Esophagus squamous epithelium (tissue), 5 donors: Measurements from ENCODE around the gene IST1. TPM values are rescaled to one million over a fixed set of nuclear protein-coding genes. Genes with fewer than 3 reads are reported as not detected.

ENCODE experiments used
- DNase-seq: peaks from one replicate; lab custom pipeline; 2025; lab: John Stamatoyannopoulos, UW
- H3K27ac ChIP-seq, 4 donors: fragments of 200-600 bp; sonication (generic); one replicate each; pipeline ENCODE4 v1.5.1; 2016 to 2019; ENCODE audit warnings: mild to moderate bottlenecking in 1 of 4
- H3K27me3 ChIP-seq, 4 donors: fragments of 200-600 bp; sonication (generic); 1 replicate in 3 of 4; 2 replicates in 1 of 4; pipeline versions ENCODE4 v1.5.1 to v1.6.0; 2017 to 2021; ENCODE audit warnings: antibody characterized with exemption in 1 of 4
- H3K36me3 ChIP-seq, 3 donors: fragments of 200-600 bp; sonication (generic); one replicate each; pipeline ENCODE4 v1.5.1; 2016 to 2019
- H3K4me1 ChIP-seq, 3 donors: fragments of 200-600 bp; sonication (generic); one replicate each; pipeline ENCODE4 v1.5.1; 2017 to 2019
- H3K4me3 ChIP-seq, 4 donors: fragments of 200-600 bp; sonication (generic); 1 replicate in 3 of 4; 2 replicates in 1 of 4; pipeline ENCODE4 v1.5.1; 2016 to 2019; ENCODE audit warnings: mild to moderate bottlenecking in 2 of 4, moderate library complexity in 1 of 4
- H3K9me3 ChIP-seq, 3 donors: fragments of 200-600 bp; sonication (generic); one replicate each; pipeline ENCODE4 v1.5.1; 2016 to 2019
- CTCF ChIP-seq, 6 experiments: fragments of 450-650 bp in 4 of 6; fragments of 200-600 bp in 2 of 6; sonication (generic) in 2 of 6; IDR thresholded peaks; one replicate each; pipeline ENCODE4 v1.5.1; 2016 to 2019; ENCODE audit warnings: antibody characterized with exemption in 6 of 6, mild to moderate bottlenecking in 4 of 6, moderate library complexity in 4 of 6
- POLR2A ChIP-seq, 4 donors: fragments of 450-650 bp; IDR thresholded peaks; one replicate each; pipeline ENCODE4 v1.6.1; 2017; ENCODE audit warnings: antibody characterized with exemption in 4 of 4, mild to moderate bottlenecking in 4 of 4, moderate library complexity in 3 of 4
- WGBS, 2 donors: methylation state at CpG; one replicate each; pipeline ENCODE4 v1.1.5; 2018; 5-methylcytosine and 5-hydroxymethylcytosine counted together
- intact Hi-C: fragments of 100-400 bp; cut with DNase I; formaldehyde crosslinking; loops from one replicate; pipeline ENCODE4 v1.15.0; 2022
- total RNA-seq, 4 donors: library from RNA; depleted of rRNA; stranded (reverse); fragments of >200 nt; gene quantifications; one replicate each; pipeline ENCODE4 v1.1.0, GENCODE V29; 2016
- donor health status: DM: yes; HTN: yes; CAD: no.

IST1 gene
- 100 to 1,000 TPM; 115 to 172 (median 153) TPM for total RNA-seq

- Histone ChIP-seq H3K9me3 (no peaks in the 10 kb centered on the region), H3K4me3 (peak within 1 kb of the TSS; percentile 76 to 91 (median 84)), H3K27me3 (no peaks in the 10 kb centered on the region), H3K4me1 (peaks cover 10 to 48% (median 33%) of the 10 kb centered on the region in 3 donors), H3K36me3 (no peaks in the 10 kb centered on the region), H3K27ac (peak within 1 kb of the TSS; percentile 96 to 99 (median 98))
- 0 to 1% methylated on average over 10 to 21 of the region's 67 CpGs for WGBS, 2 donors
- TF ChIP-seq CTCF (IDR thresholded peaks at IDR 0.05) (peak in 1 of 6 experiments; percentile 16), POLR2A (IDR thresholded peaks at IDR 0.05) (peak in 3 of 4 donors; percentile 60 to 95 (median 93))
- intact Hi-C loops, result no loop called here
- peak; percentile 94 for DNase-seq
Measured at GRCh38 chr16:71894921-71895678, at the start of gene IST1. IST1 (plus strand) TSS chr16:71895531; CDS start chr16:71915641, 20,110 bp downstream.

- peak within 1 kb of the TSS; percentile 78 to 99 (median 84) for H3K4me3 ChIP-seq
- H3K36me3 ChIP-seq, result peaks cover 8 to 33% (median 16%) of the 10 kb centered on the region in 3 donors
- WGBS, 2 donors, result 0% methylated on average over 2 to 5 of the region's 62 CpGs
- peak; percentile 60 for DNase-seq
- intact Hi-C loops, result no loop called here
- no peaks in the 10 kb centered on the region for H3K27me3 ChIP-seq
- H3K4me1 ChIP-seq, result peaks cover 0 to 23% (median 13%) of the 10 kb centered on the region in 3 donors
- H3K9me3 ChIP-seq, result no peaks in the 10 kb centered on the region
- H3K27ac ChIP-seq, result peak within 1 kb of the TSS; percentile 90 to 98 (median 94)
- TF ChIP-seq CTCF (IDR thresholded peaks at IDR 0.05) (peak in 3 of 6 experiments; percentile 6 to 30 (median 28)), POLR2A (IDR thresholded peaks at IDR 0.05) (peak in 3 of 4 donors; percentile 81 to 93 (median 88))
Measured at GRCh38 chr16:71845639-71846430, 49.5 kb upstream of the IST1 start, which contains the start of gene ATXN1L. ATXN1L (plus strand) TSS chr16:71845976; CDS start chr16:71849741, 3,765 bp downstream.

GRCh38 chr16:71846431-71846830 lies 48.9 kb upstream of the IST1 start:
- Histone ChIP-seq H3K4me3 (peak overlapping the region; percentile 78 to 99 (median 84)), H3K36me3 (peaks cover 11 to 39% (median 21%) of the 10 kb centered on the region in 3 donors), H3K27ac (peak overlapping the region; percentile 90 to 98 (median 94)), H3K9me3 (no peaks in the 10 kb centered on the region), H3K4me1 (peaks cover 0 to 23% (median 13%) of the 10 kb centered on the region in 3 donors), H3K27me3 (no peaks in the 10 kb centered on the region)
- DNase-seq, result no peak
- TF ChIP-seq POLR2A (IDR thresholded peaks at IDR 0.05) (no peak), CTCF (IDR thresholded peaks at IDR 0.05) (no peak)
- intact Hi-C loops, result no loop called here
- whole genome bisulfite sequencing, 2 donors, result 0 to 4% methylated on average over 6 to 19 of the region's 20 CpGs

- peaks cover 11 to 46% (median 27%) of the 10 kb centered on the region in 3 donors for H3K36me3 ChIP-seq
- H3K4me3 ChIP-seq, result peak overlapping the region in 3 of 4 donors; percentile 83 to 99 (median 86)
- intact Hi-C loops, result no loop called here
- 50 to 59% methylated on average over 3 of the region's 3 CpGs for WGBS, 2 donors
- no peaks in the 10 kb centered on the region for H3K9me3 ChIP-seq
- H3K27me3 ChIP-seq, result no peaks in the 10 kb centered on the region
- no peak for DNase-seq
- H3K4me1 ChIP-seq, result peaks cover 0 to 23% (median 13%) of the 10 kb centered on the region in 3 donors
- no peak for TF ChIP-seq POLR2A (IDR thresholded peaks at IDR 0.05)
- TF ChIP-seq CTCF (IDR thresholded peaks at IDR 0.05), result no peak
- peak overlapping the region in 3 of 4 donors; percentile 94 to 98 (median 94) for H3K27ac ChIP-seq
Measured at GRCh38 chr16:71847096-71847495, 48.2 kb upstream of the IST1 start.
